ENCODE measurements around the gene KIFC3.

The KIFC3 gene

DNA sequence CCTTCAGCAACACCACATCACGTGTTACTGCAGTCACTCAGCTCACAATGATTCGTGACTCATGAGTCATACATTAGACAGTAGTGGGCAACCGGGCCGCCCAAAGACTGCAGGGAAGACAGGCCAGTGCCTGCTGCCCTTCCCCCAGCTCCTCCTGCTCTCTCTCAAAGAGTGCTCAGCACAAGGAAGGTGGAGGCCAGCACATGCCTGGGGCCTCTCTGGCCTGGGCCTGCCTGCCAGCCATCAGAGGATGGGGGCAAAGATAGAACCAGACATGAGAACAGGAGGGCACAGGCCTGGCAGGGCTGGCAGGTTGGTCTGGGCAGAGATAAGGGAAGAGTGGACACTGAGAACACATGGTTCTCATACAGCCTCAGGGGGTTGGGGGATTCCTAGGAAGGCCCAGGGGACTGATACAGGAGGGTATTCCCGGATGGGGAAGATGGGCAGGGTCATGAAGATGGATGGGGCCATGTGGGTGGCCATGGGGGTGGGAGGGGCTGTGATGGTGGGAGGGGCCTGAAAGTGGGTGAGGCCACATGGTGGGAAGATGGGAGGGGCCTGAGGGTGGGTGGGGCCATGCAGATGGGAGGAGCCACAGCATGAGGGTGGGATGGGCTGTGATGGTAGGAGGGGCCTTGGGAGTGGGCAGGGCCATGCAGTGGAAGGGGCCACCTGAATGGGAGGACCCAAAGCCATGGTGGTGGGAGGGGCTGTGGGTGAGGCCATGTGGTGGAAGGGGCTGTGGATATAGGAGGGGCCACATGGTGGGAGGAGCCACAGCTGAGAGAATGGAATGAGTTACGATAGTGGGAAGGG lies 37.7 kb downstream of the KIFC3 start:
- no peak overlapping the region for H3K4me3 ChIP-seq (ENCODE audit: low read depth in 1 of 2, low read length in 2 of 2)
- H3K27ac ChIP-seq (ENCODE audit: low read depth, low read length), result no peak overlapping the region
- no peaks in the 10 kb centered on the region for H3K9me3 ChIP-seq (ENCODE audit: low read length)
- no peak overlapping the region for H3K9ac ChIP-seq (ENCODE audit: low read length)
- no peaks in the 10 kb centered on the region for H3K4me1 ChIP-seq (ENCODE audit: insufficient read depth, low read length)
- peaks cover 3% of the 10 kb centered on the region for H3K36me3 ChIP-seq (ENCODE audit: insufficient read depth, low read length)
- no peaks in the 10 kb centered on the region for H3K27me3 ChIP-seq (ENCODE audit: control insufficient read depth in 1 of 2, insufficient read depth in 2 of 2, low read length in 2 of 2)

DNA sequence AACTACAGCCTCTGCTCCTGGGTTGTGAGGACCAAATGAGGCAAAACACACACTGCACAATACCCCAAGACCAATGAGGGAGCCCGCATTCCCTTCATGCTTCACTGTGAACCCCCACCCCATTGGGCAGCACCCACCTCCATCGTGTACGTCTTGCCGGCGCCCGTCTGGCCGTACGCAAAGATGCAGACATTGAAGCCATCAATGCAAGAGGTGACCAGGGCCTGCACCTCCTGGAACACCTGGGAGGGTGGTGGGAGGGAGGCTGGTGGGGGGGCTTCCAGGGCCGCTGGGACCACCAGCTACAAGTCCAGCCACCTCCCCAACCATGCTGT lies 38.3 kb downstream of the KIFC3 start:
- no peaks in the 10 kb centered on the region for H3K4me1 ChIP-seq (ENCODE audit: insufficient read depth, low read length)
- no peak overlapping the region for H3K9ac ChIP-seq (ENCODE audit: low read length)
- H3K27me3 ChIP-seq (ENCODE audit: control insufficient read depth in 1 of 2, insufficient read depth in 2 of 2, low read length in 2 of 2), result no peaks in the 10 kb centered on the region
- H3K9me3 ChIP-seq (ENCODE audit: low read length), result no peaks in the 10 kb centered on the region
- H3K36me3 ChIP-seq (ENCODE audit: insufficient read depth, low read length), result peaks cover 3% of the 10 kb centered on the region
- H3K27ac ChIP-seq (ENCODE audit: low read depth, low read length), result no peak overlapping the region
- no peak overlapping the region for H3K4me3 ChIP-seq (ENCODE audit: low read depth in 1 of 2, low read length in 2 of 2)

DNA sequence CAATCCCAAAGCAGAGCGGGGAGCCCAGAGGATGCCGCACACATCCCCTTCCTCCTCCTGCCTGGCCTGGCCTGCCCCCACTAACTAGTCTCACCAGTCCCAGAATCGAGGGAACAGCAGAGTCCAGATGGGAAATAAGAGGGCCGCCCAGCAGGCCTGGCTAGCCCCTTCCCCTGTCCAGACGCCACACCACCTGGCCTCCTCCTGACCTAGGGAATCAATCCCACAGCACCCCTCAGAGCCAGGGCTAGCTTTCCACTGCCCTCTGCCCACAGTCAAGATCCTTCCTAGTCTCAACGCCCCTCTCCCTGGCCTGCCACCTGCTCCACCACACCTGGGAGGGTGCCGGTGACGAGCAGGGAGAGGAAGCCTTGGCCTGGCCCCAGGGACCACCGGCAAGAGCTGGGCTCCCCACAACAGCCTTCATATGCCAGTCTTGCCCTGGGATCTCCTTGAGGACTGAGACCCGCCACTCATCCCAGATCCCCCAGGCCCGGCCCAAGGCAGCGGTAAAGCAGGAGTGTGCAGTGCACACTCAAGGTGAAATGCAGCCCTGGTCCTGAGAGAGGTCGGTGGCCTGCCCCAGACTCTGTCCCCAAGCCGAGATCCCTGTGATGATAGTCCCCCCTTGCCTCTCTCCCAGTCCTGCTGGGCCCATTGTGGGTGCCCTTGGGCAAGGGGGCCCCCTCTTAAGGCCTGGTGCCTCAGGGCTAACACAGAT lies 38.8 kb downstream of the KIFC3 start:
- Histone ChIP-seq H3K4me1 (ENCODE audit: insufficient read depth, low read length) (no peaks in the 10 kb centered on the region), H3K9ac (ENCODE audit: low read length) (no peak overlapping the region), H3K4me3 (ENCODE audit: low read depth in 1 of 2, low read length in 2 of 2) (no peak overlapping the region), H3K27ac (ENCODE audit: low read depth, low read length) (no peak overlapping the region), H3K27me3 (ENCODE audit: control insufficient read depth in 1 of 2, insufficient read depth in 2 of 2, low read length in 2 of 2) (no peaks in the 10 kb centered on the region), H3K9me3 (ENCODE audit: low read length) (no peaks in the 10 kb centered on the region), H3K36me3 (ENCODE audit: insufficient read depth, low read length) (peaks cover 3% of the 10 kb centered on the region)

DNA sequence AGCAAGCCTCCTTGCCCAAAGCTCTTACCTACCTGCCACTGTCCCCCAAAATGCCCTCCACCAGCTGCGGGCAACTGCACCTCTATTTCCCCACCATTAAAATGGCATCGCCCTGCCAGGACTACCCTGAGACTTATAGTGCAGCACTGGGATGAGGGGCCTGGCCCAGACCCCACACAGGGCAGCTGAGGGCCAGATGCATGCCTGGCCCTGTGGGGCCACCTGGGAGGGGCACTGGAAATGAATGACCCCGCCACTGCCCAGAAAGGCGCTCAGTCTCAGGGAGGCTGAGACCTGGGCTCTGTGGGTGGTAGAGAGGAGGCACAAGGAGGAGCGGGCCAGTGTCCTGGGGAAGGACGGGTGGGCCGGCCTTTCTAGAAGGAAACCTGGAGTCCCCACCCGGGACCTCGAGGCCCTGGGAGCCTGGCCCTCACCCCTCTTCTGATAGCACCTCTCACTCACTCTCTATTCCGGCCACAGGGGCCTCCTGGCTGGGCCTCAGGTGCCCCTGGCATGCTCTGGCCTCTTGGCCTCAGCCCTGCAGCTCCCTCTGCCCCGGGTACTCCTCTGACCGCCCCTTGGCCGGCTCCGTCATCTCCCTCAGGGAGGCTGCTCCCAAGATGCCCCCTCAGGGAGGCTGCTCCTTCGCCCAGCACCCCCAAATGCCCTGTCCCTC lies 39.8 kb downstream of the KIFC3 start:
- H3K9ac ChIP-seq (ENCODE audit: low read length), result no peak overlapping the region
- no peak overlapping the region for H3K27ac ChIP-seq (ENCODE audit: low read depth, low read length)
- no peak overlapping the region for H3K4me3 ChIP-seq (ENCODE audit: low read depth in 1 of 2, low read length in 2 of 2)
- no peaks in the 10 kb centered on the region for H3K27me3 ChIP-seq (ENCODE audit: control insufficient read depth in 1 of 2, insufficient read depth in 2 of 2, low read length in 2 of 2)
- no peaks in the 10 kb centered on the region for H3K4me1 ChIP-seq (ENCODE audit: insufficient read depth, low read length)
- H3K9me3 ChIP-seq (ENCODE audit: low read length), result no peaks in the 10 kb centered on the region
- peaks cover 3% of the 10 kb centered on the region for H3K36me3 ChIP-seq (ENCODE audit: insufficient read depth, low read length)

DNA sequence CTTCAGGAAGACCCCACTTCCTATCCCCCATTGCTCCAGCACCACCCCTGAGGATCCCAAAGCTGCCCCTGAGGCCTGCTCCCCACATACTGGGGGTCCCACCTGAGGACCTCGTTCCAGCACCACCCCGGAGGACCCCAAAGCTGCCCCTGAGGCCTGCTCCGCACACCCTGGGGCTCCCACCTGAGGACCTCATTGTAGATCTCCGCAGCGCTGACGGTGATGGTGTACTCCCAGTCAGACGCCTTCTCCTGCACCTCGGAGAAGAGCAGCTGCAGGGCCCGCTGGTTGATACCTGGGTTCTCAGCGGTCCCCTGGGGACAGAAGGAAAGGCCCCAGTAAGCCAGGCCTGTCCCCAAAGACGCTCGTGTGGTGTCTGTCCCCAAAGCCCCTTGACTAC lies 40.3 kb downstream of the KIFC3 start:
- Histone ChIP-seq H3K9me3 (ENCODE audit: low read length) (no peaks in the 10 kb centered on the region), H3K27me3 (ENCODE audit: control insufficient read depth in 1 of 2, insufficient read depth in 2 of 2, low read length in 2 of 2) (no peaks in the 10 kb centered on the region), H3K27ac (ENCODE audit: low read depth, low read length) (no peak overlapping the region), H3K4me3 (ENCODE audit: low read depth in 1 of 2, low read length in 2 of 2) (no peak overlapping the region), H3K36me3 (ENCODE audit: insufficient read depth, low read length) (no peaks in the 10 kb centered on the region), H3K4me1 (ENCODE audit: insufficient read depth, low read length) (no peaks in the 10 kb centered on the region), H3K9ac (ENCODE audit: low read length) (no peak overlapping the region)

DNA sequence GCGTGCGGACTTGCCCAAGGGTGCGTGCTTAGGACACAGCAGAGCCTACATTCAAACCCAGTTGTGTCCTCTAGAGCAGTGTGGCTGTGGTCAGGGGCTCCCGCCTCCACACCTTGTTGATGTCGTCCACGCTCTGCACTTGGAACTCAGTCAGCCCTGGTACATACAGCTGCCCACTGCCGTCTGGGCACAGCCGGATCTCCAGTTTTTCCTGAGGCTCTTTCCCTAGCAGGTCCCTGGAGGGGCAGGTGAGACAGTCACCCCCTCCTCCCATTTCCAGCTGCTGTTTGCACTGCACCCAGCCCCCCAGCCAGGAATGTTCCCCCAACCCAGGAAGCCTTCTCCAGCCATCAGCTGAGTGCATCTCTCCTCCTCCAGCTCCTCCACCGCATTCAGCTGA lies 41.0 kb downstream of the KIFC3 start:
- Histone ChIP-seq H3K9me3 (ENCODE audit: low read length) (no peaks in the 10 kb centered on the region), H3K27ac (ENCODE audit: low read depth, low read length) (no peak overlapping the region), H3K36me3 (ENCODE audit: insufficient read depth, low read length) (no peaks in the 10 kb centered on the region), H3K27me3 (ENCODE audit: control insufficient read depth in 1 of 2, insufficient read depth in 2 of 2, low read length in 2 of 2) (no peaks in the 10 kb centered on the region), H3K4me1 (ENCODE audit: insufficient read depth, low read length) (no peaks in the 10 kb centered on the region), H3K9ac (ENCODE audit: low read length) (no peak overlapping the region), H3K4me3 (ENCODE audit: low read depth in 1 of 2, low read length in 2 of 2) (no peak overlapping the region)

DNA sequence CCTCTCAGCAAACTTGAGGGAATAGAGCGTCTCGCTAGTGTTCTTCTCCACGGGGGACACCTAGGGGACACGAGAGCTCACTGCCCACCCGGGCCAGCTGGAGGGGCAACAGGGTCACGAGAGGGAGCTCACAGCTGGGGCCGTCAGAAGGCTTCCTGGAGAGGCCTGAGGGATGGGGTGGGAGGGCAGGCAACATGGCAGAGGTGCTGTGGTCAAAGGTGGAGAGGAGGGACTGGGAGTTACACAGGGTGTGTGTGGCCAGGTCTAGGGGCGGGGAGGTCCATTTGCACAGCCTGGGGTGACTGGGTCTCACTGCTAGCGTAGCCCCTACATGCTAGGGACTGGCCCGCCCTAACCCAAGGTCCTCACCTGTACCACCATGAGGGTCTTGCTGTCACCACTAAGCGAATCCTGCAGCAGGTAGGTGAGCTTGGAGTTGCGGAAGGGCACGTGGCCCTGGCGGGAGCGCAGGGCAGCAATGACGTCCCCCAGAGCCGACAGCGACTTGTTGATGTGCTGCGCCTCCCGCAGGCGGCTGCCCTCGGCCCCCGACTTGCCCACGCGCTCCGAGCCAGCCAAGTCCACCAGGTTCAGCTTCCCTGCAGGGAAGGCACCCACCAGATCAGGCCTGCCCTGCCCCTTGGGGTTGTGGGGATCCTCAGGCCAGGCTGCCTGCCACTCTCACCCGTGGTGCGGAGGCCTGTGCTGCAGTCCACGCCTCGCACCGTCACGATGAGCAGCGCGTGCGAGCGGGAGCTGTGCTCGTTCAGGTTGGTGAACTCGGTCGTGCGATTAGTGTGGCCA lies 41.7 kb downstream of the KIFC3 start:
- Histone ChIP-seq H3K9me3 (ENCODE audit: low read length) (no peaks in the 10 kb centered on the region), H3K27me3 (ENCODE audit: control insufficient read depth in 1 of 2, insufficient read depth in 2 of 2, low read length in 2 of 2) (no peaks in the 10 kb centered on the region), H3K4me1 (ENCODE audit: insufficient read depth, low read length) (no peaks in the 10 kb centered on the region), H3K36me3 (ENCODE audit: insufficient read depth, low read length) (no peaks in the 10 kb centered on the region), H3K27ac (ENCODE audit: low read depth, low read length) (no peak overlapping the region), H3K4me3 (ENCODE audit: low read depth in 1 of 2, low read length in 2 of 2) (no peak overlapping the region), H3K9ac (ENCODE audit: low read length) (no peak overlapping the region)

DNA sequence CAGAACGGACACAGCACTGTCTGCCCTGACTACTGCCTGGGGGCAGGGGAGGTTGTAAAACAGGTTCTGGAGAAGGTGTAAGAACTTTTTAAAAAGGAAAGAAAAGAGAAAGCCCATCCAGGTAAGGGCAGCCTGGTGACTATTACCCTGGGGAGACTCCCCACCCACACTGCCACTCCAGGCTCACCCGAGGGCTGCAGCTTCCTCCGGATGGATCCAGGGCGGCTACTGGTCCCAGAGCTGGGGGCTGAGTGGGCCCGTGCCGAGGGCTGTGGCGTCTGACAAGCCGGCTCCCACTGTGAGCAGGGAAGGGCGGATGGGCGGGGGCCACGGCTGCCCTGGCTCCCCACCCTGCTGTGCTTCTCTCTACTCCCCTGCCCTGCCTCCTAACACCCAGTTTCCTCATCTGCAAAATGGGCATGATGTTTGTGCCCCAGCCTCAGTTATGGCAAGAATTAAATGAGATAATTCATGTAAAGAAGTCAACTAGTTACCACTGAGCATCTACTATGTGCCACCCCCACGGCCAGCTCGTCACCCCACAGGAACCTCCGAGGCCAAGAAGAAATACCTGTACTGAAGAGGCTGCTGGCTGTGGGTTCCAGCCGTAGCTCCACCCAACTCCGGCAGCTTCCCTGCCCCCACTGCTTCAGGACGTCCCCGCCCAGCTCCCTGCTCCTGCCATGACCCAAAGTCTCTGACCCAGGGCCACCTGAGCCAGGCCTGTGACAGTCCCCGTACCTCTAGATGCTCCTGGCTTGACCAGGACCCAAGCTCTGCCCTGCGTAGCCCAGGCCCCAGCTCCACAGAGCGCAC lies 42.5 kb downstream of the KIFC3 start:
- no peaks in the 10 kb centered on the region for H3K9me3 ChIP-seq (ENCODE audit: low read length)
- H3K27ac ChIP-seq (ENCODE audit: low read depth, low read length), result no peak overlapping the region
- H3K9ac ChIP-seq (ENCODE audit: low read length), result no peak overlapping the region
- no peaks in the 10 kb centered on the region for H3K36me3 ChIP-seq (ENCODE audit: insufficient read depth, low read length)
- H3K27me3 ChIP-seq (ENCODE audit: control insufficient read depth in 1 of 2, insufficient read depth in 2 of 2, low read length in 2 of 2), result no peaks in the 10 kb centered on the region
- H3K4me1 ChIP-seq (ENCODE audit: insufficient read depth, low read length), result no peaks in the 10 kb centered on the region
- no peak overlapping the region for H3K4me3 ChIP-seq (ENCODE audit: low read depth in 1 of 2, low read length in 2 of 2)

DNA sequence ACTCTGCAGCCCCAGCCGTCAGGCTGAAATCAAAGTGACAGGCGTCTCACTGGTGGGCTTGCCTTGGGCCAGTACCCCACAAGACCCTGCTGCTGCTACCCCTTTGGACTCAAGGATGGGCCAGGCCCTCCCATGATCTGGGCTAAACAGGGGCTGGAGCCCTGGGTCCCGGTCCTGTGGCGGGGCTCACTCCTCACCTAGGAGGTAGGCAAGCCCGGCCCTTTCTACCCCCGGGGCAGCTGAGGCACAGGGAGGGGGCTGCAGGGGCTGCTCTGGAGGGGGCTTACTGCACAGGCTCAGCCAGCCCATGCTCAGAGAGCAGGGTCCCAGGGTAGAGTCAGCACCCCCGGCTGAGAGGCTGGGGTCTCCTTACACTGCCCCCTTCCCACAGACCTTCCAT lies 43.2 kb downstream of the KIFC3 start:
- Histone ChIP-seq H3K4me3 (ENCODE audit: low read depth in 1 of 2, low read length in 2 of 2) (no peak overlapping the region), H3K9me3 (ENCODE audit: low read length) (no peaks in the 10 kb centered on the region), H3K9ac (ENCODE audit: low read length) (no peak overlapping the region), H3K4me1 (ENCODE audit: insufficient read depth, low read length) (no peaks in the 10 kb centered on the region), H3K27me3 (ENCODE audit: control insufficient read depth in 1 of 2, insufficient read depth in 2 of 2, low read length in 2 of 2) (no peaks in the 10 kb centered on the region), H3K36me3 (ENCODE audit: insufficient read depth, low read length) (no peaks in the 10 kb centered on the region), H3K27ac (ENCODE audit: low read depth, low read length) (no peak overlapping the region)

DNA sequence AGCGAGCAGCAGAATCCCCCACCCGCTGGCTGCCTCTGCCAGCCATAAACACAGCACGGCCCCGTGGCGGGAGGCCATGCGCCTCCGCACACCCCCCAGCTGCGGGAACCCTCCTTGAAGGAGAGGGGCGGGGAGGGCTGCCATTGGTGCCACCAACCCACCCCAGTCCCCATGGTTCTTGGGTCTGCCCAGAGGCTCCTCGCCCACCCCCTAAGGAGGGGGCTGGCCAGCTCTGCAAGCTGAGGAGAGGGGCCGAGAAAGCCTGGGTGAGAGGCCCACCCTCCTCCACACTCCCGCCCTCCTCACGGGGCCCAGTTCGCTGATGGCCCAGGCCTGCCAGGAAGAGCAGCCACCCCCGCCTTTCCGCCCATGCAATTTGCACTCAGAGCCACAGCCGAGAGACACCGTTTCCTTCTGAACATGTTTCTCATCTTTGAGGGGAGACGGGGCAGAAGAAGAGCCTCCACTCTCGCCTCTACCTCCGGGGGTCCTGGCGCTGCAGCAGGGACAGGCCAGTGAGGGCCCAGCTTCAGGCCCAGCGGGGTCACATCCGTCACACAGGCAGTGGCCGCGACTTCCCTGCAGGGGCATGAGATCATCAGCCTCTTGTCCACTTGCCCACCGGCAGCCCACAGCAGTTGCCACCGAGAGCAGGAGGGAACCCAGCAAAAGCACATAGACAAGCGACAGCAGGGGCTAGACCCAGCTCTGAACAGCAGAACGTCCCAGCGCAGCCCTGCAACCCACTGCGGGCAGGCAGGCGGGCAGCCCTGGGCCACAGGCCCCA lies 43.8 kb downstream of the KIFC3 start:
- no peaks in the 10 kb centered on the region for H3K9me3 ChIP-seq (ENCODE audit: low read length)
- H3K4me3 ChIP-seq (ENCODE audit: low read depth in 1 of 2, low read length in 2 of 2), result no peak overlapping the region
- H3K27me3 ChIP-seq (ENCODE audit: control insufficient read depth in 1 of 2, insufficient read depth in 2 of 2, low read length in 2 of 2), result no peaks in the 10 kb centered on the region
- H3K4me1 ChIP-seq (ENCODE audit: insufficient read depth, low read length), result no peaks in the 10 kb centered on the region
- H3K9ac ChIP-seq (ENCODE audit: low read length), result no peak overlapping the region
- H3K27ac ChIP-seq (ENCODE audit: low read depth, low read length), result no peak overlapping the region
- no peaks in the 10 kb centered on the region for H3K36me3 ChIP-seq (ENCODE audit: insufficient read depth, low read length)

All from muscle layer of colon (tissue), 2 donors.